ENCODE results near the gene MAST4. TPM values are rescaled to one million over a fixed set of nuclear protein-coding genes. Genes with fewer than 3 reads are reported as not detected.

MAST4 gene
- total RNA-seq, 4 donors from 2014 or later, result 8.2 to 203 (median 35.5) TPM

- Histone ChIP-seq H3K27me3 (no peaks in the 10 kb centered on the region), H3K36me3 (no peaks in the 10 kb centered on the region), H3K9me3 (no peaks in the 10 kb centered on the region), H3K27ac (no peak overlapping the region), H3K4me1 (no peaks in the 10 kb centered on the region), H3K4me3 (no peak overlapping the region)
- TF ChIP-seq CTCF (IDR thresholded peaks at IDR 0.05), result no peak
- no peak for TF ChIP-seq POLR2A (IDR thresholded peaks at IDR 0.05)
- no peak for DNase-seq
- intact Hi-C loops (cut with DNase I; ENCODE audit: low total_unique reads), result no loop called here
Observed at GRCh38 chr5:66863243-66864170, 267.3 kb downstream of the MAST4 start.

- intact Hi-C loops (cut with DNase I; ENCODE audit: low total_unique reads), result no loop called here
Observed at GRCh38 chr5:66864240-66864884, 268.2 kb downstream of the MAST4 start.

DNA sequence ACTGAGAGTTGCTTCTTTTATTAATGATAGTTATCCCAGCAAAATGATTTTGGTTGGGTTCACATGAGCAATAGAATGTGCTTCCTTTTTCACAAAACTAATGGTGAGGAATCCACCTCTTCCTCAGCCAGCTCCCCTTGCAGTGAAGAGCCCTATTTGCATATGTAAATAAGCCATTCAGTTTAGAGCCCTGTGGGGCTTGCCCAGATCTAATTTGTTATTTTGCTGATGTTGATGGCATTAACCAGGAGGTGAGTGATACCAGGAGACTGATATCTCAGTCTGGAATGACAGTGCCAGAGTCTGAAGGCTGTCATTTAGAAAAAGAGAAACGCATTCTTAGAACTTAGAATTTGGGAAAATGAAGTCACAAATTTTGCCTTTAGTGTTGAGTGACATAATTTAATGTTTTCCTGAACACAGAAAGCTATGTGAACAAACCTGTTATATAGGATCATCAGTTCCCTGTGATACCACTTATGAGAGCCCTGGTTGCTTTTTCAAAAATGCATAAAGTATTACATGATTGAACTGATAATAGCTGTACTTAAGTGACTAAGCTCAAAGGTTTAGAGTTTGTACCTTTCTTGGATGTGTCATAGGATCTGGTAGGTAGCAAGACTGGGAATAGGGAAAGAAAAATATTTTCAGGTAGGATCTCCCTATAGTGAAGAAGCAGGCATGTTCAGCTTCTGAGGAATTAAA lies 271.6 kb downstream of the MAST4 start:
- intact Hi-C loops (cut with DNase I; ENCODE audit: low total_unique reads), result no loop called here
- Histone ChIP-seq H3K9me3 (no peaks in the 10 kb centered on the region), H3K4me1 (no peaks in the 10 kb centered on the region), H3K4me3 (no peak overlapping the region), H3K27ac (no peak overlapping the region), H3K36me3 (no peaks in the 10 kb centered on the region), H3K27me3 (no peaks in the 10 kb centered on the region)
- no peak for DNase-seq
- TF ChIP-seq CTCF (IDR thresholded peaks at IDR 0.05) (no peak), POLR2A (IDR thresholded peaks at IDR 0.05) (no peak)

More at GRCh38 chr5:66864240-66864884, 268.2 kb downstream of the MAST4 start:
- DNase-seq, result no peak
- no peak for TF ChIP-seq POLR2A (IDR thresholded peaks at IDR 0.05)
- TF ChIP-seq CTCF (IDR thresholded peaks at IDR 0.05), result peak in 2 of 4 experiments; percentile 17 to 28
- Histone ChIP-seq H3K9me3 (no peaks in the 10 kb centered on the region), H3K4me3 (no peak overlapping the region), H3K27ac (no peak overlapping the region), H3K27me3 (no peaks in the 10 kb centered on the region), H3K4me1 (no peaks in the 10 kb centered on the region), H3K36me3 (no peaks in the 10 kb centered on the region)

- TF ChIP-seq CTCF (IDR thresholded peaks at IDR 0.05), result no peak
- TF ChIP-seq POLR2A (IDR thresholded peaks at IDR 0.05), result no peak
- H3K4me1 ChIP-seq, result no peaks in the 10 kb centered on the region
- intact Hi-C loops (cut with DNase I; ENCODE audit: low total_unique reads), result no loop called here
- no peaks in the 10 kb centered on the region for H3K36me3 ChIP-seq
- no peak overlapping the region for H3K4me3 ChIP-seq
- no peak for DNase-seq
- H3K27ac ChIP-seq, result no peak overlapping the region
- H3K9me3 ChIP-seq, result no peaks in the 10 kb centered on the region
- H3K27me3 ChIP-seq, result no peaks in the 10 kb centered on the region
Observed at GRCh38 chr5:66869347-66869746, 273.2 kb downstream of the MAST4 start.

Data from uterus (tissue), 4 donors.